GM18499 (cell line): ENCODE data around the gene GET4.
"Not testable (repeated sequence)": the region's sequence is repeated elsewhere in the genome, so short reads cannot be mapped to it uniquely, and the experiment has no call there.

Experiments
- ATAC-seq: cut with Tn5 transposase; IDR thresholded peaks from one replicate; pipeline ENCODE4 v1.9.1; 2021; ENCODE audit warnings: moderate number of reproducible peaks; ENCODE audit not compliant: insufficient read depth, unreplicated experiment

Gene GET4

DNA sequence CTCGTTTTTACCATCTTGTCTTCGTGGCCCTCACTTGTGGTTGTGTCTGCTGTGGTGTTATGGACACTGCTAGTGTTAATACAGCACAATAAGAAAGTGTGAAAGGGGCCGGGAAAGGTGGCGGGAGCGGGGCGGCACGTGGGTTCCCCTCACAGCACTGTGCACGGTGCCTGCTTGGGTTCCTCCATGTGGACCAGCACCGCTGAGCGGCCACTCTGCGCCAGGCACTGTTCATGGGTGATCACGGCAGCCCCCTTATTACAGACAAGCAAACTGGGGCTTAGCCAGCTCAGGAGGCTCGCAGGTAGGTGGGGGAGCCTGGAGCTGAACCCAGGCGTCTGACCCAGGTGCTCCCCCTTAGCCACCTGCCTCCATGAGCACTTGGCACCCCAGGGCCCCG, 31.8 kb upstream of the GET4 start:
- ATAC-seq: no peak

DNA sequence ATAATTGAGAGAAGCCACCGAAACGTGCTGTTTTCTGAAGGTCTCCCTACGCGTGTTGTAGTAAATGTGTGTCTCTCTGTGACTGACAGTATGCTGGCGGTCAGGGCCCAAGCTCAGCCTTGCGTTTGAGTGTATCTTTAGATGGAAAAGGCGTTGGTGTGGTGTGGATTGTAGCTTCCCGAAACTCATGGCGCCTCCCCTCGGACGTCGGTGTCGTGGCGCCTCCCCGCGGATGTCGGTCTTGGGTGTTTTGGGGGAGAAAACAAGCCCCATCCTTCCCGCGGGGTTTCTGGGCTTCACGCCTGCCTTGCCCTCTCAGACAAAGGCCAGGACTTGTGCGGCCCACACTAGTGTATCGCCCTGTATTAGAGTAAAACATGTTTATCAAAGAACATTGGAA, 31.3 kb upstream of the GET4 start:
- no peak for ATAC-seq

DNA sequence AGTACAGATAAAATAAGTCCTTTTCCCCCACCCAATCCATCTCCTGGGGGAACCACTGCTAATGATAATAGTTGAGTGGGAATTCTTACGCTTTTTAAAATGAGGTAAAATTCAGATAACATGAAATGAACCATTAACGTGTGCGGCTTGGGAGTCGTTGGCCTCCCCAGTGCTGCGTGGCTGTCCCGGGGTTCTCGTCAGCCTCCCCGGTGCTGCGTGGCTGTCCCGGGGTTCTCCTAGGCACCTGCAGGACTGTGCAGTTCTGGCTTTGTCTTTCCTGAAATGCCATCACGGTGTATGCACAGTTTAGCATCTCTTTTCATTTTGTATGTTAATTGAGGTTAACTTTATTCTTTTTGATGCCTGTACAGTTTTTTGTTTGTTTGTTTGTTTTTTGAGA, 30.6 kb upstream of the GET4 start:
- no peak for ATAC-seq

DNA sequence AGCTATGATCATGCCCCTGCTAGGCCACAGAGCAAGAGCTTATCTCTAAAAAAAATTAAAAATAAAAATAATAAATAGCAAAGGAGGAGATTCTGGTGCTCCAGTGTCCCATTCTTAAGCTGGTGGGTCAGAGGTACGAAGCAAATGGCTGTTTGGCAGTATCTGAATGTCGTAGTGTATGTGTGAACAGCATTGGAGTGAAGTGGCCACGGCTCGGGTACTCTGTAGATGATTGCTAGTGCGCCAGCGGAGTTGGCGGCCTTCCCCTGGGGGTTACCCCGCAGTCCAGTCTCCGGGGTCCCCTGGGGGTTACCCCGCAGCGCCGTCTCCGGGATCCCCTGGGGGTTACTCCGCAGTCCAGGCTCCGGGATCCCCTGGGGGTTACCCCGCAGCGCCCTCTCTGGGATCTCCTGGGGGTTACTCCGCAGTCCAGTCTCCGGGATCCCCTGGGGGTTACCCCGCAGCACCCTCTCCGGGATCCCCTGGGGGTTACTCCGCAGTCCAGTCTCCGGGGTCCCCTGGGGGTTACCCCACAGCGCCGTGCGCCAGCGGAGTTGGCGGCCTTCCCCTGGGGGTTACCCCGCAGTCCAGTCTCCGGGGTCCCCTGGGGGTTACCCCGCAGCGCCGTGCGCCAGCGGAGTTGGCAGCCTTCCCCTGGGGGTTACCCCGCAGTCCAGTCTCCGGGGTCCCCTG, 29.2 kb upstream of the GET4 start:
- ATAC-seq: not testable (repeated sequence)

DNA sequence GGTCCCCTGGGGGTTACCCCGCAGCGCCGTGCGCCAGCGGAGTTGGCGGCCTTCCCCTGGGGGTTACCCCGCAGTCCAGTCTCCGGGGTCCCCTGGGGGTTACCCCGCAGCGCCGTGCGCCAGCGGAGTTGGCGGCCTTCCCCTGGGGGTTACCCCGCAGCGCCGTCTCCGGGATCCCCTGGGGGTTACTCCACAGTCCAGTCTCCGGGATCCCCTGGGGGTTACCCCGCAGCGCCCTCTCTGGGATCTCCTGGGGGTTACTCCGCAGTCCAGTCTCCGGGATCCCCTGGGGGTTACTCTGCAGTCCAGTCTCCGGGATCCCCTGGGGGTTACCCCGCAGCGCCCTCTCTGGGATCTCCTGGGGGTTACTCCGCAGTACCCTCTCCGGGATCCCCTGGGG, 28.6 kb upstream of the GET4 start:
- ATAC-seq: not testable (repeated sequence)

DNA sequence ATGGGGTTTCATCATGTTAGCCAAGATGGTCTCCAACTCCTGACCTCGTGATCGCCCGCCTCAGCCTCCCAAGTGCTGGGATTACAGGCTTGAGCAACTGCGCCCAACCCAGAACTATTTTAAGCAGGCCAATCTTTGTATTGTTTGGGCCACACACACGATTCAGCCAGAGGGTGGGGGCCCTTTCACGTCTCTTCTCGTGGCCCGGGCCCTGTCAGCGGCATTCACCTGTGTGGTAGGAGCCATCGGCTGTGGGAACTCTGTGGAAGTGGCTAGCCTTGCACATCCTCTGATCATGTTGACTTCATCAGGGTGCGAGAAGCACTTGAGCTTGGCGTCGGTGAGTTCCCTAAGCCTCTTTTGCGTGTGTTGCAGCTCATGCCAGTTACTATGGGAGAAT, 27.2 kb upstream of the GET4 start:
- no peak for ATAC-seq

DNA sequence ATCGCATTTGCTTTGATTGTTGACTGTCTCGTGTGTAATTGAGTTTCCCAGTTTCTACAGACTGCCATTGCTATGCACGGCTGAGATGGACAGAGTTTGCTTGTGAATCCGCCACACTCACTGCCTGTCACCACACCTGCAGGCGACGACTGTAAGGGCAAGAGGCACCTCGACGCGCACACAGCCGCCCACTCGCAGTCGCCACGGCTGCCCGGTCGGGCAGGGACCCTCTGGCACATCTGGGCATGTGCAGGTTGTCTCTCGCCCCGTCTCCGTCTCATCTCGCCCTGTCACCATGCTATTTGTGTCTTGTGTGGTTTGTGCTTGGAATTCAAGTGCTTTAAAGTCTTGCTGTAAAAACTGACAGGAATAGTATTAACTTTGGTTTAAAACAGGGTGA, 26.6 kb upstream of the GET4 start:
- ATAC-seq: no peak

DNA sequence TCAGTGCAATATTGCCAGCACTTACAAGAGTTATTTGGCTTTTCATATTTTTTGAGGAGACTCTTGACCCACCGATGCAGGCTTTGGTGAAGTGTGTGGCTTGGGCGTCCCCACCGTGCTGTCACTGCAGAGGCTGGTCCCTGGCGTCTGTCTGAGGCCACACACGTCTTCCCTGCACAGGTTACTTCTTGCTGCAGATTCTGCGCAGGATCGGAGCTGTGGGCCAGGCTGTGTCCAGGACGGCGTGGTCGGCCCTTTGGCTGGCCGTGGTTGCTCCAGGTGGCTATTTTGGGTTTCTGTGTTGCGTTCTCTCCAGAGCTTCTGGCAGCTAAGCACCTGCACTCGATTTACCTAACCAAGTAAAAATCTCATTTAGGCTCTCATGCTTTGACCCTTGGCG, 25.1 kb upstream of the GET4 start:
- ATAC-seq: no peak

DNA sequence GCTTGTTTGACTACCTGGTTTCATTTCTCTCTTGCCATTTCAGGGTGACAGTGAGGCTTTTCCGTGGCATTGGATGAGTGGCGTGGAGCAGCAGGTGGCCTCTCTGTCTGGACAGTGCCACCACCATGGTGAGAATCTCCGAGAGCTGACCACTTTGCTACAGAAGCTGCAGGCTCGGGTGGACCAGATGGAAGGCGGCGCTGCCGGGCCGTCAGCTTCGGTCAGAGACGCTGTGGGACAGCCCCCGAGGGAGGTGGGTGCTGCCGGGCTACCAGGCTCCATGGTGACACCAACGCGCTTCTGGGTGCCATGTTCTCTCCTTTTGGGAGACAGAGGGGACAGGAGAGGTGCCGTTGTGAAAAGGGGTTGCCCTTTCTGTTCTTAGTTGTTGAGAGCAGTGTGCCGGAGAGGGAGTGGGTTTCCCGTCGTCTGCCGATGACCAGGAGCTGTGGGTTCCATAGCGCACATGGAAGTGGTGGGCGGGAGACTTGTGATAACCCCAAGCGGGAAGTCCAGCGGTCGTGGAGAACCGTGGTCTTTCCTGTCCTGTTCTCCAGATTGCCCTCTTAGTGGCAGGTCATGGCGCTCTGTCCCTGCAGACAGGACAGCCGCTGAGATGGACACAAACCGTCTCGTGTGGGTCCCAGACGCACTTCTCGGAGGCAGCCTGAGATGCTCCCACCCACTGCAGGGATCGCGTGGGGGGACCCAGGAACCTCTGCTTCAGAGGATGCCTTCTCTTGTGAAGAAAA, 22.8 kb upstream of the GET4 start:
- ATAC-seq: no peak

DNA sequence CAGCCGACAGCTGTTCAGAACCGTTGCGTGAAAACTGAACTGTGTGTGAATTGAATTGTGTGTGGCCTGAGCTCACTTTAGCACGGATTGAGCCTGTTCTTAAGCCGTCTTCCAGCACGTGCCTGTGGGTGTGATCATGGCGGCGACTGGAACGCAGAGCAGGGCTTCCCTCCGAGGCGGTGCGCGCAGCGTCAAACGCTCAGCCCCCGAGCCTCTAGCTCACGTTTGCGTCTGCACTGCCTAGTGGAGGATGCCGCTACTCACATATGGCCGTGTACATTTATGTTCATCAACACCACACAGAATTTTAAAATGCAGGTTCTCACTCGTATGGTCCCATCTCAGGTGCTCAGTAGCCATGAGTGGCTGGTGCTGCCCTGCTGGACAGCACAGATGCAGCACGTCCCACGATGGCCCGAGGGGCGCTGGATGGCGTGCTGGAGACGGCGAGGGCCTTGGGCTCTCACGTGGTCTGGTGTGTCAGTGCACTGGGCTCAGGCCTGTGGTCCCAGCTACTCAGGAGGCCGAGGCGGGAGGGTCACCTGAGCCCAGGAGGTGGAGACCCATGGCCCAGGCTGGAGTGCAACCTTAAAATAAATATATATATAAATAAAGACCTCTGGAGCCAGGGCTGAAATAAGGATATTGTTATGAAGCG, 22.1 kb upstream of the GET4 start:
- no peak for ATAC-seq

DNA sequence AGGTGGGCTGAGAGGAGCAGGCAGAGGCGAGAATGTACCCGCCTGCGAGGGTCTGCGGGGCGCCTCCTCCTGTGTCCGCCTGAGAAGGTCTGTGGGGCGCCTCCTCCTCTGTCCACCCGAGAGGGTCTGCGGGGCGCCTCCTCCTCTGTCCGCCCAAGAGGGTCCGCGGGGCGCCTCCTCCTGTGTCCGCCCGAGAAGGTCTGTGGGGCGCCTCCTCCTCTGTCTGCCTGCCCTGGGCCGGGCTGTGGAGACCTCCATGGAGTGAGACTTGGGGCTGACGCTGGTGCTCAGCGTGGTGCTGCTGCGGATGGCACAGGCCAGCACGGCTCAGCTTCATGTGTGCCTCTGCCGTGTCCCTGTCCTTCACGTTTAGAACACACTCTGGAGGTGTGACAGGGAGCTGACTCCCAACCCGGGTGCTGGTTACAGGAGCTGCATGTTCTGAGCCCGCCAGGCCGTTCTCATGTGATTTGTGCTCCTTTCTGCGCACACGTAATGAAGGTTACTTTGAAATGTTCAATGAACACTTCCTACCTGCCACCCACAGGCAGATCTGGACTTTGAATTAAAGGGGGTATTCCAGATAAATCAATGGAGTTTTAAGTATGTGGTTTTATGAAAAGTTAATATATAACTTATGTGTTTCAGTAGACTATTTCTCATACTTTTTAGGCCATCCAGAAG, 20.5 kb upstream of the GET4 start:
- no peak for ATAC-seq

DNA sequence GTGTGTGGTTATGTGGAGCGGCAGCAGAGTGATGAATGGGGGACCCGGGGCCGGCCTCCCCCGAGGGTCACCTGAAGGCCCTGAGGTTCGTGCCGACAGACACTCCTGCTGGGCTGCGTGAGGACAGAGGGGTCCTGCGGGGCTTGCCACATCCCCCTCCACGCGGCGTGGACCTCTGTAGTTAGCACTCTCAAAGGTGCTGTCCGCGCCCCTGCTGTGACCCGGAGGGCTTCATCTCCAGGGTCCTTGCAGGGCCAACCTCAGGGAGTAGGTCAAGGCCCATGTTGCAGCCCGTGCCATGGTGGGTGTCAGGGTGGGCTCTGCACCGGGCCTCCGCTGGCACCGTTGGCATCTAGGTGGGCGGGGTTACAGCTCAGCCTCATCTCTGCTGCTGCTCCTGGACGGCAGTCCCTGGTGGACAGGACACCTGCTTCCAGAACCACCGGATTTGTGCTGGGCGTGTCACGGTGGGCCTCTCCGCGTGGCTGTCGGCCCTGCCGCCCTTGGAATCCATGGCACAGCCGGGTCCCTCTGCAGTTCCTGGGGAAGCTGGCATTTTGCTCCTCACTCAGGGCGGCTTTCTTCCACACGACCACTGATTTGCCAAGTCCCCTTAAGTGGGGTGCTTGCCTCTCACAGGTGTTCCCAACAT, 19.8 kb upstream of the GET4 start:
- no peak for ATAC-seq

DNA sequence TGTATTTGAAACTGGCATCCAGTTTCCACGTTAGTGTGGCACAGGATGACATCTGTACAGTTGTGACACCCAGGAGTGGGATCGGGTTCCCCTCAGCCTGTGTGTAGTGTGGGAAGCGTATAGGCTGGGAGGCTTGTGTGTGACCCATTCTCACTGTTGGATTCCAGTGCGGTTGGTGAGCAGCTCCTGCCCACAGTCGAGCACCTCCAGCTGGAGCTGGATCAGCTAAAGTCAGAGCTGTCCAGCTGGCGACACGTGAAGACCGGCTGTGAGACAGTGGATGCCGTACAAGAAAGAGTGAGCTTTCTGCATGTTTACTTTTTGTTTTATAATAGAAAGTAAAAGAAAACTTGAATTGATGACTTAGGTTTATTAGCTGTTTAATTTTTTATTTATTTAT, 18.7 kb upstream of the GET4 start:
- no peak for ATAC-seq

DNA sequence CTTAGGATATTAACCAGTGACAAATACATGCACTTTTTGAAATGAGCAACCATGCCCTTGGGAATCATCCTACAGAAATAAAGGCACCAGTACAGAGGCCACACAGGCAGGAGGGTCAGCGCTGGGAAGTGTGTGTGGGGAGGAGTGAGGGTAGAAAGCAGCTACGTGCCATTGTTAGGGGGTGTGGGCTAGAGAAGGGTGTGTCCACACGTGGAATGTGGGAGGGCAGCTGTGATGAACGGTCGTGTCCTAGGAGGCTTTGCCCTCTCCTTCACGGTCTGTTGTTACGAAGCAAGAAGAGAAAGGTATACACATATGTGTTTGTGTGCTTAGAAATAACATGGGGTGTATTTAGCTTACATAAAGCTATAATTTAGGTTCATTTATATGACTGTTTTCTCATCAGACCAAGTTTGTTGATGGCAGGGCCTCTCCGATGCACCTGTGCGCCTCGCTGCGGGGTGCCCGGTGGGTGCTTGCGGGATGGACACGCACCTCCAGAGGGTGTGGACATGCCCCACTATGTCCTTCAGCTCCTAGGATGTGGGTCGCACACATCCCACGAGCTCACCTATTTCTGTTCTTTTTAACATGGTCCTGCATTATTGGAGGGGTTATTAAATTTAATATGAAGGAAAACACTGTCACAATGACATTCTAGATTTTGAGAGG, 16.9 kb upstream of the GET4 start:
- no peak for ATAC-seq

DNA sequence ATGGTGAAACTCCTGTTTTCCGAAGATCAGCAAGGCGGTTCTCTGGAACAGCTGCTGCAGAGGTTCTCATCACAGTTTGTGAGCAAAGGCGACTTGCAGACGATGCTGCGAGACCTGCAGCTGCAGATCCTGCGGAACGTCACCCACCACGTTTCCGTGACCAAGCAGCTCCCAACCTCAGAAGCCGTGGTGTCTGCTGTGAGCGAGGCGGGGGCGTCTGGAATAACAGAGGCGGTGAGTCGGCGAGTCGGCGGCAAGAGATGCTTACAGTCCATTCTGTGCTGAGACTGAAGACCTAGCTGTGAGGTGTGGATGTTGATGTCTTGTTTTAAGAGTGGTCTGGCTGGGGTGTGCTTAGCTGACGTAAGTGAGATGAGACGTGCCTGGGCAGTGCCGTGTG, 16.2 kb upstream of the GET4 start:
- no peak for ATAC-seq

DNA sequence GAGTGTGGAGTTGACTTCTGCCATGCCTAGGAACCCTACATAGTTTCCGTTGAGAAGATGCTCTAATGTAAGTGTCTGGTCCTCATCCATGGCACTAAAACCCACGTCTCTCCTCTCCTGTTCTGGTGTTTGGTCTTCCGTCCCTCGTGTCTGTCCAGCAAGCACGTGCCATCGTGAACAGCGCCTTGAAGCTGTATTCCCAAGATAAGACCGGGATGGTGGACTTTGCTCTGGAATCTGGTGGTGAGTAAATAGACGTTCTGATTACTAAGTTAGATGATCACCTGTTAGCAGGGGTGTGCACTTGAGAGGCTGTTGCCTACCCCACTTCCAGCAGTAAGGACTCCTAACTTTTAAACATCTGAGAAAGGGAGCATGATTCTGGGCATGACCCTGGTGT, 15.1 kb upstream of the GET4 start:
- no peak for ATAC-seq

DNA sequence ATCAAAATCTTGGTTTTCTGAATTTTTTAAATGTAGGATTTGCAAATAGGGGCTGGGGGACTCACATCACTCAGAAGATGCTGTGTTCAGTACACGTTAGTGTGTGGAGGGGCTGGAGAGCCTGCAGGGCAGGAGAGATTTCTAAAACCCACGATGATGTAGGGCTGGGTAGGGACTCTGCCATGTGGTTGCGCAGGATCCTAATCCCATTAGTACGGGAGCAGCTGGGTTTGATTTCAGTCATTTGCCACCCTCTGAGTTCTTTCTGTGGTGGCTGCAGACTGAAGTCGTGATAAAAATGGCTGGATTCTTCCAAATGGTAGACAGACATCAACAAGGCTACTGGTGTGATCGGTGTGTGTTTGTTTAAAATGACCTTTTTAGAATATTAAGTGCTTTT, 14.2 kb upstream of the GET4 start:
- ATAC-seq: no peak

DNA sequence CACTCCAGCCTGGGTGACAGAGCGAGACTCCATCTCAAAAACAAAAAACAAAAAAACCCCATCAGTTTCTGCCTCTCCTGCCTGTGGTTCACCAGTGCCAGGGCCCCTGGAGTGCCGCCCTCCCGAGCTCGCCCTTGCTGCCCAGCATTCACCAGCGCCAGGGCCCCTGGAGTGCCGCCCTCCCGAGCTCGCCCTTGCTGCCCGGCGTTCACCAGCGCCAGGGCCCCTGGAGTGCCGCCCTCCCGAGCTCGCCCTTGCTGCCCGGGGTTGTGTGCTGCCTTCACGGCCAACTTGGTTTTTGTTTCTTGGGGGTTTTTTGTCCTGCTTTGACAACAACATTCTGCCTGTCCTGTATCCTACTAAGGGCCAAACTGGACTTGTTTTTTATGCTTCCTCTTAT, 13.2 kb upstream of the GET4 start:
- no peak for ATAC-seq

DNA sequence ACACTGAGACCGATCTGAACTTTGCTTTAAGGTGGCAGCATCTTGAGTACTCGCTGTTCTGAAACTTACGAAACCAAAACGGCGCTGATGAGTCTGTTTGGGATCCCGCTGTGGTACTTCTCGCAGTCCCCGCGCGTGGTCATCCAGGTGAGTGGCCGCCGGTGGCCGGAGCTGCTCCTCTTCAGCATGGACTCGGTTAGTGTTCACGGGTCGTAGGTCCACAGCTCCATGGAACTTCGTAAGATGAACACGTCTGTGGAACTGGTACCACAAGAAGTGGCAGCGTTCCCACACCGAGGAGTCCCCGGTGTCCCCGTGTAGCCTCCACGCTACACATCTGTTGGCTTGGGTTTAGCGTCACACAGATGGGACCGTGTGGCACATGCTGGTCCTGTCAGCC, 10.4 kb upstream of the GET4 start:
- ATAC-seq: no peak

DNA sequence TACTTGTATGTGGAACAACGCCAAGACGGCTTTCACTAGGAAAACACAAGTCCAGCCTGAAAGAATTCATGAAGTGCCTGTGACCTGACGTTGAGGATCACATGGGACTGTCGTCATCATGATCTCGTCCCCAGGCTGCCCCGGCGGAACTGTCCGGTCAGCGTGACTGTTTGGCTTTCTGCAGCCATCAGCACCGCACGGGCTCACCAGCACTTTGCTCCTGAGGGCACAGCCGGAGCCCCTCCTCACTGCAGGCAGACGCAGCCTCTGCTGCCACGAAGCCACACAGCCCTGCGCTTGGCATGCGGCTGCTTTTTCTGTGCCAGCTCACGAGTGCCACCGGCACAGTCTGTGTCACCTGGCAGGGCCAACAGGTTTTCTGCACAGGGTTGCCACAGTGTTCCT, 9.4 kb upstream of the GET4 start:
- ATAC-seq: no peak
